HCT116 (cell line): ENCODE measurements around the gene RABL6. TPM values are rescaled to one million over a fixed set of nuclear protein-coding genes. Genes with fewer than 3 reads are reported as not detected.

Source experiments
- ATAC-seq: fragments of 200-7000 bp; cut with Tn5 transposase; 2 replicates; pipeline ENCODE4 v1.9.1; 2020; ENCODE audit warnings: mild to moderate bottlenecking, moderate library complexity
- BruUV-seq: library from RNA; stranded (reverse); fragments of 400-500 nt; replicated peaks from 2 replicates; lab custom pipeline; 2021; lab: Mats Ljungman, UMichigan
- CTCF ChIA-PET: fragments of 300-600 bp; sonication (Branson Sonifier 250); formaldehyde crosslinking; loops from one replicate; lab custom pipeline; 2021; ENCODE audit warnings: antibody characterized with exemption; lab: Charles Lee
- POLR2A ChIA-PET: fragments of 300-600, 350-600 bp; sonication (Branson Sonifier 250); formaldehyde crosslinking; loops from one replicate; lab custom pipeline; 2021; ENCODE audit warnings: antibody characterized with exemption; lab: Charles Lee
- RAD21 ChIA-PET, 2 experiments: fragments of 300-600 bp; sonication (Branson Sonifier 250); formaldehyde crosslinking; loops; one replicate each; lab custom pipeline; 2023; ENCODE audit warnings: low total read pairs in 2 of 2; ENCODE audit not compliant: uncharacterized antibody in 2 of 2, unreplicated experiment in 2 of 2, low non-redundant PET in 1 of 2; lab: Charles Lee
- DNase-seq: peaks from one replicate; pipeline ENCODE4 v3.0.0-alpha.2; 2010; ENCODE audit warnings: low read depth, low spot score
- H2AFZ ChIP-seq: fragments of 200-600 bp; shearing (Covaris generic), sonication (generic); 2 replicates; pipeline ENCODE4 v1.6.1; 2017; ENCODE audit warnings: low read depth, mixed run types, mixed read lengths, antibody characterized with exemption, low read length; ENCODE audit not compliant: poor library complexity, severe bottlenecking
- H3K27ac ChIP-seq: 2 replicates; pipeline ENCODE4 v1.5.1; 2012; ENCODE audit warnings: low read depth, low read length
- H3K27me3 ChIP-seq: fragments of 200-600 bp; sonication (generic); 2 replicates; pipeline ENCODE4 v1.6.1; 2016; ENCODE audit warnings: mixed run types, low read length, mixed read lengths; ENCODE audit not compliant: insufficient read depth
- H3K36me3 ChIP-seq, 2 experiments: fragments of 200-500 bp in 1 of 2; fragments of 200-600 bp in 1 of 2; sonication (Bioruptor generic) in 1 of 2; sonication (generic) in 1 of 2; 2 replicates each; pipeline versions ENCODE4 v1.5.1 to v1.6.1; 2014 to 2016; ENCODE audit warnings: low read length in 2 of 2, inconsistent platforms in 1 of 2, mixed read lengths in 1 of 2, mixed run types in 1 of 2; ENCODE audit not compliant: insufficient read depth in 2 of 2, control insufficient read depth in 1 of 2
- H3K4me1 ChIP-seq, 2 experiments: fragments of 200-600 bp in 1 of 2; sonication (generic) in 1 of 2; 2 replicates each; pipeline versions ENCODE4 v1.5.1 to v1.6.1; 2012 to 2017; ENCODE audit warnings: low read length in 2 of 2, inconsistent platforms in 1 of 2, mild to moderate bottlenecking in 1 of 2, mixed read lengths in 1 of 2, mixed run types in 1 of 2, moderate library complexity in 1 of 2; ENCODE audit not compliant: insufficient read depth in 2 of 2, control insufficient read depth in 1 of 2
- H3K4me2 ChIP-seq: fragments of 200-600 bp; sonication (generic); 2 replicates; pipeline ENCODE4 v1.6.1; 2017; ENCODE audit warnings: mixed run types, low read length, mixed read lengths
- H3K4me3 ChIP-seq, 2 experiments: fragments of 200-600 bp in 1 of 2; sonication (generic) in 1 of 2; replicated peaks in 1 of 2; 2 replicates each; pipeline ENCODE4 v1.5.1; 2011 to 2016; ENCODE audit warnings: low read length in 2 of 2, control low read depth in 1 of 2, low read depth in 1 of 2, mild to moderate bottlenecking in 1 of 2, mixed read lengths in 1 of 2, mixed run types in 1 of 2
- H3K79me2 ChIP-seq: fragments of 200-600 bp; sonication (generic); 2 replicates; pipeline ENCODE4 v1.6.1; 2017; ENCODE audit warnings: mild to moderate bottlenecking, mixed run types, low read length, moderate library complexity, mixed read lengths; ENCODE audit not compliant: insufficient read depth
- H3K9ac ChIP-seq: fragments of 200-600 bp; sonication (generic); 2 replicates; pipeline ENCODE4 v1.6.1; 2016; ENCODE audit warnings: low read length, mixed read lengths
- H3K9me2 ChIP-seq: fragments of 200-600 bp; sonication (generic), shearing (Covaris generic); 2 replicates; pipeline ENCODE4 v1.6.1; 2017; ENCODE audit warnings: mixed run types, mild to moderate bottlenecking, moderate library complexity; ENCODE audit not compliant: insufficient read depth
- H3K9me3 ChIP-seq, 2 experiments: fragments of 200-500 bp in 1 of 2; fragments of 200-600 bp in 1 of 2; sonication (Bioruptor generic) in 1 of 2; sonication (generic) in 1 of 2; 2 replicates each; pipeline ENCODE4 v1.6.1; 2014 to 2017; ENCODE audit warnings: low read length in 2 of 2, mixed read lengths in 2 of 2, inconsistent platforms in 1 of 2, low read depth in 1 of 2, mild to moderate bottlenecking in 1 of 2, mixed run types in 1 of 2, moderate library complexity in 1 of 2; ENCODE audit not compliant: control insufficient read depth in 1 of 2, insufficient read depth in 1 of 2
- H4K20me1 ChIP-seq: fragments of 200-600 bp; sonication (generic), shearing (Covaris generic); 2 replicates; pipeline ENCODE4 v1.6.1; 2017; ENCODE audit warnings: mixed run types, mild to moderate bottlenecking, moderate library complexity; ENCODE audit not compliant: insufficient read depth
- CTCF ChIP-seq, 3 experiments: fragments of 200-600 bp in 1 of 3; sonication (generic) in 1 of 3; IDR thresholded peaks in 2 of 3; conservative IDR thresholded peaks in 1 of 3; 2 replicates each; pipeline ENCODE4 v1.5.1; 2012 to 2017; ENCODE audit warnings: low read depth in 2 of 3, low read length in 2 of 3, antibody characterized with exemption in 1 of 3, borderline replicate concordance in 1 of 3, control low read depth in 1 of 3, mild to moderate bottlenecking in 1 of 3, mixed read lengths in 1 of 3, mixed run types in 1 of 3, moderate library complexity in 1 of 3; ENCODE audit not compliant: insufficient read depth in 1 of 3
- EZH2phosphoT487 ChIP-seq: fragments of 200-600 bp; IDR thresholded peaks from 2 replicates; pipeline ENCODE4 v1.6.1; 2018; ENCODE audit warnings: antibody characterized with exemption, borderline replicate concordance
- SIN3A ChIP-seq: IDR thresholded peaks from 2 replicates; pipeline ENCODE4 v1.6.1; 2012; ENCODE audit warnings: low read depth
- TCF7L2 ChIP-seq: IDR thresholded peaks from 2 replicates; pipeline ENCODE4 v1.7.0; 2011; ENCODE audit warnings: borderline replicate concordance, inconsistent platforms; ENCODE audit not compliant: insufficient read depth, insufficient read length; ENCODE audit errors: extremely low read depth
- ZNF274 ChIP-seq: fragments of 200-500 bp; sonication (Bioruptor generic); IDR thresholded peaks from 2 replicates; pipeline ENCODE4 v1.6.1; 2014; ENCODE audit warnings: mild to moderate bottlenecking, low read depth, low read length, inconsistent platforms
- intact Hi-C: fragments of 100-400 bp; cut with micrococcal nuclease; formaldehyde crosslinking; loops from 2 replicates; pipeline ENCODE4 v1.10.0; 2022
- total RNA-seq: library from RNA; stranded (reverse); gene quantifications from one replicate; pipeline ENCODE4 v1.2.1, GENCODE V29; 2021; ENCODE audit not compliant: unreplicated experiment

RABL6 gene
- total RNA-seq, 1 experiment from 2014 or later: 98.6 TPM

- ChIA-PET RAD21 (no interaction called here), CTCF (no interaction called here), POLR2A (no interaction called here)
- no TSS peak for BruUV-seq
- Histone ChIP-seq H3K4me1 (no peaks in the 10 kb centered on the region), H3K36me3 (peaks cover 0 to 14% of the 10 kb centered on the region in 2 experiments; a peak in 2 of 4 replicates), H3K9ac (no peak overlapping the region), H3K4me3 (no peak overlapping the region), H3K27ac (no peak overlapping the region), H3K79me2 (peaks cover 48% of the 10 kb centered on the region), H3K4me2 (no peak overlapping the region), H3K9me3 (no peaks in the 10 kb centered on the region), H3K27me3 (no peaks in the 10 kb centered on the region), H2AFZ (no peak overlapping the region), H4K20me1 (no peaks in the 10 kb centered on the region), H3K9me2 (no peaks in the 10 kb centered on the region)
- DNase-seq (no peak), ATAC-seq (no peak)
- intact Hi-C loops: no loop called here
- TF ChIP-seq CTCF (IDR thresholded peaks at IDR 0.05 in 2 of 3, conservative IDR thresholded peaks at IDR 0.05 in 1 of 3; ENCODE audit: borderline replicate concordance in 1 of 3, insufficient read depth in 1 of 3, low read depth in 2 of 3, low read length in 2 of 3) (no peak), EZH2phosphoT487 (no peak), SIN3A (no peak), ZNF274 (no peak), TCF7L2 (no peak)
These were observed 7.7 kb downstream of the RABL6 start for GRCh38 chr9:136815422-136815782.
